Retinal pigment epithelial cell (primary cell): Measurements from ENCODE around the gene FUT8.
"Not testable (repeated sequence)": the region's sequence is repeated elsewhere in the genome, so short reads cannot be mapped to it uniquely, and the experiment has no call there.

Source experiments
- DNase-seq: peaks from one replicate; pipeline ENCODE4 v3.0.0-alpha.2; 2010; ENCODE audit warnings: low read depth
- H3K4me3 ChIP-seq: 2 replicates; pipeline ENCODE4 v1.5.1; 2011; ENCODE audit warnings: mild to moderate bottlenecking, low read length, control low read depth, moderate library complexity
- CTCF ChIP-seq: conservative IDR thresholded peaks from 2 replicates; pipeline ENCODE4 v1.5.1; 2011; ENCODE audit warnings: low read depth, low read length, control low read depth, inconsistent platforms

FUT8 gene

GRCh38 chr14:65425885-65426284 lies 13.4 kb downstream of the FUT8 start:
- no peak for TF ChIP-seq CTCF
- H3K4me3 ChIP-seq, result no peak overlapping the region
- no peak for DNase-seq

- DNase-seq, H3K4me3 ChIP-seq: not testable (repeated sequence)
These were observed 14.4 kb downstream of the FUT8 start for GRCh38 chr14:65426902-65427301.

GRCh38 chr14:65428691-65429090 lies 16.2 kb downstream of the FUT8 start:
- DNase-seq, result no peak
- TF ChIP-seq CTCF, result no peak

GRCh38 chr14:65429757-65430156 lies 17.2 kb downstream of the FUT8 start:
- DNase-seq, result no peak
- no peak for TF ChIP-seq CTCF
- no peak overlapping the region for H3K4me3 ChIP-seq

More at GRCh38 chr14:65428691-65429090, 16.2 kb downstream of the FUT8 start:
- H3K4me3 ChIP-seq, result no peak overlapping the region

- DNase-seq, result no peak
- H3K4me3 ChIP-seq, result no peak overlapping the region
- no peak for TF ChIP-seq CTCF
These were observed 18.7 kb downstream of the FUT8 start for GRCh38 chr14:65431245-65431644.

- no peak for TF ChIP-seq CTCF
- no peak for DNase-seq
- H3K4me3 ChIP-seq, result no peak overlapping the region
These were observed 19.4 kb downstream of the FUT8 start for GRCh38 chr14:65431951-65432350.

- TF ChIP-seq CTCF, result no peak
- no peak overlapping the region for H3K4me3 ChIP-seq
- no peak for DNase-seq
These were observed 19.9 kb downstream of the FUT8 start for GRCh38 chr14:65432361-65432948.

- H3K4me3 ChIP-seq, result no peak overlapping the region
- no peak for TF ChIP-seq CTCF
- DNase-seq, result no peak
These were observed 20.6 kb downstream of the FUT8 start for GRCh38 chr14:65433157-65433556.
